ENCODE measurements around the gene EVC2.

DNA sequence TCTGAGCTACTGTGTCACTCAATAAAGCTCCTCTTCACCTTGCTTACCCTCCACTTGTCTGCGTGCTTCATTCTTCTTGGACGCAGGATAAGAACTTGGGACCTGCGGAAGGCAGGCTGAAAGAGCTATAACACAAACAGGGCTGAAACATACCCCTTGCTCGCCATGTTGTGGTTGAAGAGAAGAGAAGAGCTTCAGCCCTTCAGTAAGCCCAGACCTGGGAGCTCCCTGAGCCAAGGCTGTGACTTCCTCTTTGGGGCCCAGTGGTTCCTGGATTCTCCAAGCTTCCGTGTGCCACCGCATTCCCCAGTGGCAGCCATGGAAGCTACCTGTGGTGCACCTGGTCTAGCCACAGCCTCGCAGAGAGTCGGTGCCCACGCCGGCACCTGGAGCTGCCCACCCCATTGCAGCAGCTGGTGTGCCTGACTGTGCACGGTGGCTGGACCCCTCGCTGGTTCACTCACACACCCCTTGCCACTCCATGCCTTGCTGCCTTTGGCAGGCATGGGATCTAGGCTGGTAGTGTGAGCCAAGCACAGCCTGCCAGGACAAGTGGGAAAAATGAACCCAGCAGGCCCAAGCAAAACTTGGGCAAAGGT lies 160.6 kb downstream of the EVC2 start:
- TF ChIP-seq, protein P1, sequence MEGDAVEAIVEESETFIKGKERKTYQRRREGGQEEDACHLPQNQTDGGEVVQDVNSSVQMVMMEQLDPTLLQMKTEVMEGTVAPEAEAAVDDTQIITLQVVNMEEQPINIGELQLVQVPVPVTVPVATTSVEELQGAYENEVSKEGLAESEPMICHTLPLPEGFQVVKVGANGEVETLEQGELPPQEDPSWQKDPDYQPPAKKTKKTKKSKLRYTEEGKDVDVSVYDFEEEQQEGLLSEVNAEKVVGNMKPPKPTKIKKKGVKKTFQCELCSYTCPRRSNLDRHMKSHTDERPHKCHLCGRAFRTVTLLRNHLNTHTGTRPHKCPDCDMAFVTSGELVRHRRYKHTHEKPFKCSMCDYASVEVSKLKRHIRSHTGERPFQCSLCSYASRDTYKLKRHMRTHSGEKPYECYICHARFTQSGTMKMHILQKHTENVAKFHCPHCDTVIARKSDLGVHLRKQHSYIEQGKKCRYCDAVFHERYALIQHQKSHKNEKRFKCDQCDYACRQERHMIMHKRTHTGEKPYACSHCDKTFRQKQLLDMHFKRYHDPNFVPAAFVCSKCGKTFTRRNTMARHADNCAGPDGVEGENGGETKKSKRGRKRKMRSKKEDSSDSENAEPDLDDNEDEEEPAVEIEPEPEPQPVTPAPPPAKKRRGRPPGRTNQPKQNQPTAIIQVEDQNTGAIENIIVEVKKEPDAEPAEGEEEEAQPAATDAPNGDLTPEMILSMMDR (IDR thresholded peaks at IDR 0.05): no peak
- no peak for TF ChIP-seq POLR2A (IDR thresholded peaks at IDR 0.05)
